HG03565 (cell line): ENCODE results near the gene BPIFA1.

Source experiments
- ATAC-seq: cut with Tn5 transposase; IDR thresholded peaks from one replicate; pipeline ENCODE4 v1.9.1; 2021; ENCODE audit warnings: mild to moderate bottlenecking, moderate library complexity; ENCODE audit not compliant: unreplicated experiment

BPIFA1 gene

GRCh38 chr20:33277471-33278441 is 42.0 kb downstream of the BPIFA1 start:
- ATAC-seq, result no peak

GRCh38 chr20:33278700-33279099 is 42.9 kb downstream of the BPIFA1 start:
- no peak for ATAC-seq

- ATAC-seq, result no peak
Measured at GRCh38 chr20:33279261-33279910, 43.6 kb downstream of the BPIFA1 start.

GRCh38 chr20:33280000-33280680 is 44.3 kb downstream of the BPIFA1 start:
- ATAC-seq, result no peak

GRCh38 chr20:33280775-33281174 is 45.0 kb downstream of the BPIFA1 start:
- no peak for ATAC-seq

- ATAC-seq, result no peak
Measured at GRCh38 chr20:33281550-33282146, 45.9 kb downstream of the BPIFA1 start.

- ATAC-seq, result no peak
Measured at GRCh38 chr20:33282196-33282934, 46.6 kb downstream of the BPIFA1 start.

GRCh38 chr20:33282991-33283555 is 47.3 kb downstream of the BPIFA1 start, which contains the start of gene BPIFB1:
Gene BPIFB1 (plus strand): TSS chr20:33283214. CDS start chr20:33286074, 2,860 bp downstream.
- ATAC-seq, result no peak

GRCh38 chr20:33284284-33284683 is 48.5 kb downstream of the BPIFA1 start:
- ATAC-seq, result no peak

GRCh38 chr20:33284937-33285336 is 49.1 kb downstream of the BPIFA1 start:
- no peak for ATAC-seq

GRCh38 chr20:33285861-33286495 is 50.2 kb downstream of the BPIFA1 start:
- ATAC-seq, result no peak

GRCh38 chr20:33287884-33288283 is 52.1 kb downstream of the BPIFA1 start:
- ATAC-seq, result no peak

GRCh38 chr20:33290852-33291251 is 55.1 kb downstream of the BPIFA1 start:
- ATAC-seq, result no peak

- ATAC-seq, result no peak
Measured at GRCh38 chr20:33291416-33291815, 55.6 kb downstream of the BPIFA1 start.

GRCh38 chr20:33291830-33292355 is 56.1 kb downstream of the BPIFA1 start:
- ATAC-seq, result no peak
